Measurements from ENCODE around the gene CLCA1. TPM values are rescaled to one million over a fixed set of nuclear protein-coding genes. Genes with fewer than 3 reads are reported as not detected.

The CLCA1 gene
- total and polyA plus RNA-seq, 2 experiments from 2014 or later: not detected

Other genes with a start within 250 kb of the CLCA1 start
- 29.8 and 46.0 TPM in 2 replicates for gene ODF2L, start 72.6 kb upstream of the CLCA1 start, total RNA-seq (2014; rRNA removed; shearing (Covaris generic))
- 48.1 and 51.5 TPM in 2 replicates for gene ODF2L, start 72.6 kb upstream of the CLCA1 start, polyA plus RNA-seq (2016; fragmentation: Nextera tagmentation; extraction: Ambion mirVana)
- not detected in 2 replicates for gene CLCA2, start 44.8 kb upstream of the CLCA1 start, total RNA-seq (2014; rRNA removed; shearing (Covaris generic))
- gene CLCA2, start 44.8 kb upstream of the CLCA1 start, polyA plus RNA-seq (2016; fragmentation: Nextera tagmentation; extraction: Ambion mirVana): not detected in 2 replicates
- not detected in 2 replicates for gene CLCA4, start 78.2 kb downstream of the CLCA1 start, total RNA-seq (2014; rRNA removed; shearing (Covaris generic))
- not detected in 2 replicates for gene CLCA4, start 78.2 kb downstream of the CLCA1 start, polyA plus RNA-seq (2016; fragmentation: Nextera tagmentation; extraction: Ambion mirVana)
- gene SH3GLB1, start 235.6 kb downstream of the CLCA1 start, total RNA-seq (2014; rRNA removed; shearing (Covaris generic)): 16.4 and 21.4 TPM in 2 replicates
- gene SH3GLB1, start 235.6 kb downstream of the CLCA1 start, polyA plus RNA-seq (2016; fragmentation: Nextera tagmentation; extraction: Ambion mirVana): 27.1 and 29.4 TPM in 2 replicates